NB4 (cell line): ENCODE results near the gene TYRO3.

Experiments used
- MYC ChIP-seq: IDR thresholded peaks from 2 replicates; pipeline ENCODE4 v1.6.1; 2011; ENCODE audit warnings: low read depth, low read length
- POLR2A ChIP-seq: IDR thresholded peaks from 2 replicates; pipeline ENCODE4 v1.6.1; 2011; ENCODE audit warnings: mild to moderate bottlenecking; ENCODE audit not compliant: insufficient read length; ENCODE audit errors: extremely low read depth
- TF ChIP-seq, protein P1 (sequence below): IDR thresholded peaks from one replicate; pipeline ENCODE4 v1.5.1; 2012; ENCODE audit warnings: low read depth, low read length
- TF ChIP-seq, protein P2 (sequence below): IDR thresholded peaks from 2 replicates; pipeline ENCODE4 v1.6.1; 2011; ENCODE audit warnings: low read depth, low read length

GRCh38 chr15:41558400-41559238 lies at the start of gene TYRO3:
- no peak for TF ChIP-seq POLR2A
- TF ChIP-seq, protein P1, sequence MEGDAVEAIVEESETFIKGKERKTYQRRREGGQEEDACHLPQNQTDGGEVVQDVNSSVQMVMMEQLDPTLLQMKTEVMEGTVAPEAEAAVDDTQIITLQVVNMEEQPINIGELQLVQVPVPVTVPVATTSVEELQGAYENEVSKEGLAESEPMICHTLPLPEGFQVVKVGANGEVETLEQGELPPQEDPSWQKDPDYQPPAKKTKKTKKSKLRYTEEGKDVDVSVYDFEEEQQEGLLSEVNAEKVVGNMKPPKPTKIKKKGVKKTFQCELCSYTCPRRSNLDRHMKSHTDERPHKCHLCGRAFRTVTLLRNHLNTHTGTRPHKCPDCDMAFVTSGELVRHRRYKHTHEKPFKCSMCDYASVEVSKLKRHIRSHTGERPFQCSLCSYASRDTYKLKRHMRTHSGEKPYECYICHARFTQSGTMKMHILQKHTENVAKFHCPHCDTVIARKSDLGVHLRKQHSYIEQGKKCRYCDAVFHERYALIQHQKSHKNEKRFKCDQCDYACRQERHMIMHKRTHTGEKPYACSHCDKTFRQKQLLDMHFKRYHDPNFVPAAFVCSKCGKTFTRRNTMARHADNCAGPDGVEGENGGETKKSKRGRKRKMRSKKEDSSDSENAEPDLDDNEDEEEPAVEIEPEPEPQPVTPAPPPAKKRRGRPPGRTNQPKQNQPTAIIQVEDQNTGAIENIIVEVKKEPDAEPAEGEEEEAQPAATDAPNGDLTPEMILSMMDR = no peak
- TF ChIP-seq, protein P2, sequence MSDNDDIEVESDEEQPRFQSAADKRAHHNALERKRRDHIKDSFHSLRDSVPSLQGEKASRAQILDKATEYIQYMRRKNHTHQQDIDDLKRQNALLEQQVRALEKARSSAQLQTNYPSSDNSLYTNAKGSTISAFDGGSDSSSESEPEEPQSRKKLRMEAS = no peak
- TF ChIP-seq MYC = no peak
